ENCODE data around the gene S100A16.

- TF ChIP-seq CTCF (IDR thresholded peaks at IDR 0.05) (no peak), POLR2A (IDR thresholded peaks at IDR 0.05) (no peak), POLR2AphosphoS5 (IDR thresholded peaks at IDR 0.05; ENCODE audit: insufficient read depth in 1 of 2, low read depth in 1 of 2) (no peak)
Measured at GRCh38 chr1:153598309-153599172, 14.4 kb downstream of the S100A16 start.
